HG02571 (cell line): ENCODE results near the gene PHOSPHO1.

Experiments
- ATAC-seq: cut with Tn5 transposase; IDR thresholded peaks from one replicate; pipeline ENCODE4 v1.9.1; 2021; ENCODE audit warnings: mild to moderate bottlenecking, moderate library complexity; ENCODE audit not compliant: unreplicated experiment

The PHOSPHO1 gene

GRCh38 chr17:49244839-49245238, 14.3 kb upstream of the PHOSPHO1 start:
- ATAC-seq = no peak

- no peak for ATAC-seq
Observed at GRCh38 chr17:49242813-49243212, 12.2 kb upstream of the PHOSPHO1 start.

- no peak for ATAC-seq
Observed at GRCh38 chr17:49241692-49242397, 11.3 kb upstream of the PHOSPHO1 start.

GRCh38 chr17:49241040-49241439, 10.5 kb upstream of the PHOSPHO1 start:
- ATAC-seq = no peak

GRCh38 chr17:49240619-49241018, 10.0 kb upstream of the PHOSPHO1 start:
- ATAC-seq = no peak

- ATAC-seq = no peak
Observed at GRCh38 chr17:49239963-49240362, 9.4 kb upstream of the PHOSPHO1 start.

- no peak for ATAC-seq
Observed at GRCh38 chr17:49235896-49236295, 5.3 kb upstream of the PHOSPHO1 start.

- ATAC-seq = no peak
Observed at GRCh38 chr17:49234509-49235080, 4.0 kb upstream of the PHOSPHO1 start.

GRCh38 chr17:49231563-49231894, 942 bp upstream of the PHOSPHO1 start:
- no peak for ATAC-seq

GRCh38 chr17:49229805-49230600, 584 bp downstream of the PHOSPHO1 start:
- no peak for ATAC-seq

GRCh38 chr17:49229076-49229804, 1.3 kb downstream of the PHOSPHO1 start:
- ATAC-seq = no peak

GRCh38 chr17:49227436-49228261, 2.9 kb downstream of the PHOSPHO1 start:
- ATAC-seq = no peak

- no peak for ATAC-seq
Observed at GRCh38 chr17:49226771-49227435, 3.7 kb downstream of the PHOSPHO1 start.

- no peak for ATAC-seq
Observed at GRCh38 chr17:49225554-49226236, 4.9 kb downstream of the PHOSPHO1 start.

- ATAC-seq = no peak
Observed at GRCh38 chr17:49224997-49225337, 5.6 kb downstream of the PHOSPHO1 start.

- no peak for ATAC-seq
Observed at GRCh38 chr17:49224198-49224996, 6.2 kb downstream of the PHOSPHO1 start.

- ATAC-seq = no peak
Observed at GRCh38 chr17:49223517-49224197, 6.9 kb downstream of the PHOSPHO1 start.

- ATAC-seq = no peak
Observed at GRCh38 chr17:49223168-49223516, 7.4 kb downstream of the PHOSPHO1 start.
